ENCODE measurements around the gene ABCG1.

GRCh38 chr21:42281181-42281680, 62.3 kb downstream of the ABCG1 start:
- no peak for TF ChIP-seq CTCF (IDR thresholded peaks at IDR 0.05)
- TF ChIP-seq POLR2A (IDR thresholded peaks at IDR 0.05): no peak

Data from Peyer's patch (tissue), 4 donors.